Measurements from ENCODE around the gene NLGN1.

NLGN1 gene

DNA sequence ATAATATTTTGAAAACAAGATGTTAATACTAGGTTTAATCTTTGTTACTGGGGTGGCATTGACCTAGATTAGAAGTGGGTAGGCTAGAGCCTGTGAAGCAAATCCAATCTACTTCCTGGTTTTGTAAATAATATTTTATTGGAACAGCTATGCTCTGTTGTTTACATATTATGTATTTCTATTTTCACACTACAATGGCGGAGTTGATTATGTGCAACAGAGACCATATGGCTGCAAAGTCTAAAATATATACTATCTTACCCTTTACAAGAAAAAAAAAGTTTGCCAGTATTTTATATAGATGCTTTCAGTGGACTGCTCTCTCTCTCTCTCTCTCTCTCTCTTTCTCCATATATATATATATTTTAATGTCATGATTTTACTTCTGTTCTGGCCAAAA lies 244.2 kb downstream of the NLGN1 start:
- no peak overlapping the region for H3K4me3 ChIP-seq (ENCODE audit: low read depth, low read length)
- TF ChIP-seq, protein P1, sequence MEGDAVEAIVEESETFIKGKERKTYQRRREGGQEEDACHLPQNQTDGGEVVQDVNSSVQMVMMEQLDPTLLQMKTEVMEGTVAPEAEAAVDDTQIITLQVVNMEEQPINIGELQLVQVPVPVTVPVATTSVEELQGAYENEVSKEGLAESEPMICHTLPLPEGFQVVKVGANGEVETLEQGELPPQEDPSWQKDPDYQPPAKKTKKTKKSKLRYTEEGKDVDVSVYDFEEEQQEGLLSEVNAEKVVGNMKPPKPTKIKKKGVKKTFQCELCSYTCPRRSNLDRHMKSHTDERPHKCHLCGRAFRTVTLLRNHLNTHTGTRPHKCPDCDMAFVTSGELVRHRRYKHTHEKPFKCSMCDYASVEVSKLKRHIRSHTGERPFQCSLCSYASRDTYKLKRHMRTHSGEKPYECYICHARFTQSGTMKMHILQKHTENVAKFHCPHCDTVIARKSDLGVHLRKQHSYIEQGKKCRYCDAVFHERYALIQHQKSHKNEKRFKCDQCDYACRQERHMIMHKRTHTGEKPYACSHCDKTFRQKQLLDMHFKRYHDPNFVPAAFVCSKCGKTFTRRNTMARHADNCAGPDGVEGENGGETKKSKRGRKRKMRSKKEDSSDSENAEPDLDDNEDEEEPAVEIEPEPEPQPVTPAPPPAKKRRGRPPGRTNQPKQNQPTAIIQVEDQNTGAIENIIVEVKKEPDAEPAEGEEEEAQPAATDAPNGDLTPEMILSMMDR (IDR thresholded peaks at IDR 0.05; ENCODE audit: insufficient read depth, low read depth, low read length, missing control alignments) = no peak
- DNase-seq (ENCODE audit: low read depth) = no peak

DNA sequence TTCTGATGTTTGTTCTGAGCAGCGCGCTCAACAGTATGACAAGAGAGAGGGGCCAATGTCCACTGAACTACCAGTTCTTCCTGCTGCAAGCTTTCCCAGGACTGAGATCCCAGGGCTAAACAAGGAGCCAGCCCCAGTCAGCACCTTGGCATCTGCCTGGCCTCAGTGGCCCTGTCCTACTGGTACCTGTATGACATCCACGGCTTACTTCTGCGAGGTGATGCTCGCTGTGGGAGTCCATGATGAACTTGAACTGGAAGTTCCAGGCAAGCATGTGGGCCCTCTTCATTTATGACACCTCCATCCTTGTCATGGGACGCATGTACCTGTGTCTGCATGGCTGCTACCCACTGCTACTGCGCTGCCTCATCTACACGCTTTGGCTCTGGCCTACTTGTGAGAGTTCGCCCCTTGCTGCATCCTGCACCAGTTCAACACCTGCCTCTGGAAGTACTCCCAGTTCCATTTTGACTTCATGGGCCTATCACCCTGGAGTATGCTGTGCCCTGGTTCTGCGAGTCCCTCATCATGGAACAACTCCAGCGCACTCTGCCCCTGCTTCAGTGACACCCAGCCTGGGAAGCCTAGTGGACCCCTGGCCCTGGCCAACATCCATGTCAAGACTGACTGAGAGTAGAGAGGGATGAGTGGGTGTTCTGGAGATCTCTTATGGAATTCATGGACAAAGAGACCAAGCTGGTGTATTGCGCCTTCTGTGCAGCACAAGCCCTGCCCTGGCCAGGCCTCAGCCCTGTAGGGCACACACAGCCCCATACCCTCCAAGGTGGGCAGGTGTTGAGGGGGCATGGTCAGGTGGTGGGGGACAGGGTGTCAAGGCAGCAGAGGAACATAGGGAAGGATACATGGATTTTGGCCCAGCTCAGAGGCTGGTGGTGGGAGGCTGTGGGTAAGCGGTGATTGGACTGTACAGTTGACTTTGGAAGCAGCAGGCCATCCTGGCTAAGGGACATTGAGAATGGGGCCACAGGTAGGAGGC lies 246.8 kb downstream of the NLGN1 start:
- no peak overlapping the region for H3K4me3 ChIP-seq (ENCODE audit: low read depth, low read length)
- no peak for DNase-seq (ENCODE audit: low read depth)
- TF ChIP-seq, protein P1 (IDR thresholded peaks at IDR 0.05; ENCODE audit: insufficient read depth, low read depth, low read length, missing control alignments) = no peak

DNA sequence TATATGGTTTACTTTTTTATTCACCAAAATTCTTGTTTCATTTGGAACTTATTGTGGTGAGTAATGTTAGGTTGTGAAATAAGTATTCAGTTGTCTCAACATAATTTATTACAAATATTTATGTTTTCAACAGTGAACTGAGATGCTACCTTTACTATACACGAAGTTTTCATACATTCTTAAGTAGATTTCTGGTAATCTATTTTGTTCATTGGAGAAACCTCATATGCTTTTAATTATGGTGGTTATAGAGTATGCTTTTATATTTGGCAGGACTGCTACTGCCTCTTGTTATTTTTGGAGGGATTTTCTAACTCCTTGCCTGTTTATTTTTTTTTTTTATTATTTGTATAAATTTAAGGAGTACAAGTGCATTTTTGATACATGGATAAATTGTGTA lies 253.1 kb downstream of the NLGN1 start:
- H3K4me3 ChIP-seq (ENCODE audit: low read depth, low read length) = no peak overlapping the region
- TF ChIP-seq, protein P1 (IDR thresholded peaks at IDR 0.05; ENCODE audit: insufficient read depth, low read depth, low read length, missing control alignments) = no peak
- DNase-seq (ENCODE audit: low read depth) = no peak

DNA sequence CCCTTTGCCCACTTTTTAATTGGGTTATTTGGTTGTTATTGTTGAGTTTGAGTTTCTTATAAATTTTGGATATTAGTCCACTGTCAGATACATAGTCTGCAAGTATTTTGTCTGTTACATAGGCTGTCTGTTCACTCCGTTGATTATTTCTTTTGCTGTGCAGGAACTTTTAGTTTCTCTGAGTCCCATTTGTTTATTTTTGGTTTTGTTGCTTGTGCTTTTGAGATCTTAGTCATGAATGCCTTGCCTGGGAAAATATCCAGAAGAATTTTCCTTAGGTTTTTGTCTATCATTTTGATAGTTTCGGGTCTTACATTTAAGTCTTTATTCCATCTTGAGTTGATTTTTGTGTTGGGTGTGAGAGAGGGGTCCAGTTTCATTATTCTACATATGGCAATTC lies 254.5 kb downstream of the NLGN1 start:
- TF ChIP-seq, protein P1 (IDR thresholded peaks at IDR 0.05; ENCODE audit: insufficient read depth, low read depth, low read length, missing control alignments) = no peak
- no peak overlapping the region for H3K4me3 ChIP-seq (ENCODE audit: low read depth, low read length)
- no peak for DNase-seq (ENCODE audit: low read depth)

- TF ChIP-seq, protein P1 (IDR thresholded peaks at IDR 0.05; ENCODE audit: insufficient read depth, low read depth, low read length, missing control alignments) = no peak
- DNase-seq (ENCODE audit: low read depth) = no peak
- H3K4me3 ChIP-seq (ENCODE audit: low read depth, low read length) = no peak overlapping the region
Measured at GRCh38 chr3:173653781-173654180, 256.2 kb downstream of the NLGN1 start.

- TF ChIP-seq, protein P1 (IDR thresholded peaks at IDR 0.05; ENCODE audit: insufficient read depth, low read depth, low read length, missing control alignments) = no peak
Measured at GRCh38 chr3:173659972-173660371, 262.4 kb downstream of the NLGN1 start.

More at GRCh38 chr3:173659972-173660371, 262.4 kb downstream of the NLGN1 start:
- H3K4me3 ChIP-seq (ENCODE audit: low read depth, low read length) = no peak overlapping the region
- DNase-seq (ENCODE audit: low read depth) = no peak

Measured in GM12865 (cell line).